Measurements from ENCODE around the gene ZFP36L1. TPM values are rescaled to one million over a fixed set of nuclear protein-coding genes. Genes with fewer than 3 reads are reported as not detected.

The ZFP36L1 gene
- total and polyA plus RNA-seq, 2 of the 13 experiments (the other 11 are each of a cell fraction or from before 2014, with no cell fraction given) = 7.4 to 10.2 TPM

DNA sequence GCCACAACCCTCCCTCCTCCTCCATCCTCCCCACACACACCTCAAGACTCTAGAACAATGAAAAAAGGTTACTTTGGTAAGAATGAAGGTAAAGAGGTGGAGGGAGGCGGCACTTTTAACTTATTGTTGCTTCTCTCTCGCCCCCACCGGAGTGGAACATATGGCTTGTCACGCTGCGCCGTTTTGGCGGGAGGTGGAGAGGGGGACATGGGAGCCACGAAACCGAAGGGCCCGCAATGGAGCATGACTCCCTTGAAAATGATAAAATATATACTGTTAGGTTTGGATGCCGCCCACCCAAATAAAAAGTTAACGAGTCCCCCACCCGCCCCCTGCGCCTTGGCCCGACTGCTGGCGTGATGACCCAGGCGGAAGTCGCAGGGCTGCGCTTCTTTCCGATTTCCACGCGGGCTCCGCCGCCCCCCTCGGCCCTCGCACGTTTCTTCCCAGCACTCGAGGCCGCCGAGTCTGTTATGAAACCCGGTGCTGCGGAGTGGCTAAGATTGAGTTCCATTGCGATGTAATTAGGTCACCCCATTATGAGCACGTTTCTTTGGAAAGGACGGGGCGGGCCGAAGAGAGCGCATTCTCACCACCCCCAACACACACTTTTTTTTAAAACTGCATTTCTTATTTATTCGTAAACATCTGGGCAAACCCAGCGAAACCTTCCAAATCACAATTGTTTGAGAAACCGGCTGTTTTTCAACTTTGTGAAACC is 1.4 kb upstream of the ZFP36L1 start (continued):
- TF ChIP-seq MAFK (conservative IDR thresholded peaks at IDR 0.05 in 1 of 2, IDR thresholded peaks at IDR 0.05 in 1 of 2; ENCODE audit: low read length in 2 of 2) (no peak), STAG1 (CRISPR knock-in tag; IDR thresholded peaks at IDR 0.05) (no peak), ZNF451 (CRISPR knock-in tag; IDR thresholded peaks at IDR 0.05) (no peak), NONO (IDR thresholded peaks at IDR 0.05) (no peak), NONO (CRISPR knock-in tag; conservative IDR thresholded peaks at IDR 0.05) (peak; percentile 23; the same call in 1 of the 2 replicates), AHR (CRISPR knock-in tag; IDR thresholded peaks at IDR 0.05) (0 out of 2 replicates have a peak, but pooled peaks have one; percentile 38), MIXL1 (CRISPR knock-in tag; IDR thresholded peaks at IDR 0.05) (no peak), ZZZ3 (CRISPR knock-in tag; IDR thresholded peaks at IDR 0.05; ENCODE audit: borderline replicate concordance) (no peak), CHD4 (IDR thresholded peaks at IDR 0.05; ENCODE audit: borderline replicate concordance, low read length) (no peak), ZBTB33 (CRISPR knock-in tag; IDR thresholded peaks at IDR 0.05) (no peak), ZNF549 (CRISPR knock-in tag; IDR thresholded peaks at IDR 0.05) (no peak), SIN3A (IDR thresholded peaks at IDR 0.05; ENCODE audit: borderline replicate concordance, low read depth, low read length) (no peak), KLF15 (CRISPR knock-in tag; IDR thresholded peaks at IDR 0.05; ENCODE audit: borderline replicate concordance) (peak; percentile 35; the same call in 1 of the 2 replicates), CBX1 (IDR thresholded peaks at IDR 0.05; ENCODE audit: low read depth) (peak; percentile 32), NFIB (CRISPR knock-in tag; IDR thresholded peaks at IDR 0.05; ENCODE audit: borderline replicate concordance) (no peak), EP300 (IDR thresholded peaks at IDR 0.05; ENCODE audit: low read depth in 2 of 2, low read length in 2 of 2) (peak in 1 of 2 experiments; percentile 20; a peak in 1 of 4 replicates), EP300 (CRISPR knock-in tag; IDR thresholded peaks at IDR 0.05; ENCODE audit: borderline replicate concordance) (peak; percentile 34; the same call in 1 of the 2 replicates), FOXP1 (IDR thresholded peaks at IDR 0.05) (no peak), FOXP1 (CRISPR knock-in tag; IDR thresholded peaks at IDR 0.05) (peak; percentile 45)
- TF ChIP-seq, protein P1, sequence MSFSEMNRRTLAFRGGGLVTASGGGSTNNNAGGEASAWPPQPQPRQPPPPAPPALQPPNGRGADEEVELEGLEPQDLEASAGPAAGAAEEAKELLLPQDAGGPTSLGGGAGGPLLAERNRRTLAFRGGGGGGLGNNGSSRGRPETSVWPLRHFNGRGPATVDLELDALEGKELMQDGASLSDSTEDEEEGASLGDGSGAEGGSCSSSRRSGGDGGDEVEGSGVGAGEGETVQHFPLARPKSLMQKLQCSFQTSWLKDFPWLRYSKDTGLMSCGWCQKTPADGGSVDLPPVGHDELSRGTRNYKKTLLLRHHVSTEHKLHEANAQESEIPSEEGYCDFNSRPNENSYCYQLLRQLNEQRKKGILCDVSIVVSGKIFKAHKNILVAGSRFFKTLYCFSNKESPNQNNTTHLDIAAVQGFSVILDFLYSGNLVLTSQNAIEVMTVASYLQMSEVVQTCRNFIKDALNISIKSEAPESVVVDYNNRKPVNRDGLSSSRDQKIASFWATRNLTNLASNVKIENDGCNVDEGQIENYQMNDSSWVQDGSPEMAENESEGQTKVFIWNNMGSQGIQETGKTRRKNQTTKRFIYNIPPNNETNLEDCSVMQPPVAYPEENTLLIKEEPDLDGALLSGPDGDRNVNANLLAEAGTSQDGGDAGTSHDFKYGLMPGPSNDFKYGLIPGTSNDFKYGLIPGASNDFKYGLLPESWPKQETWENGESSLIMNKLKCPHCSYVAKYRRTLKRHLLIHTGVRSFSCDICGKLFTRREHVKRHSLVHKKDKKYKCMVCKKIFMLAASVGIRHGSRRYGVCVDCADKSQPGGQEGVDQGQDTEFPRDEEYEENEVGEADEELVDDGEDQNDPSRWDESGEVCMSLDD (CRISPR knock-in tag; IDR thresholded peaks at IDR 0.05; ENCODE audit: borderline replicate concordance) = 0 out of 2 replicates have a peak, but pooled peaks have one; percentile 47
- TF ChIP-seq, protein P2, sequence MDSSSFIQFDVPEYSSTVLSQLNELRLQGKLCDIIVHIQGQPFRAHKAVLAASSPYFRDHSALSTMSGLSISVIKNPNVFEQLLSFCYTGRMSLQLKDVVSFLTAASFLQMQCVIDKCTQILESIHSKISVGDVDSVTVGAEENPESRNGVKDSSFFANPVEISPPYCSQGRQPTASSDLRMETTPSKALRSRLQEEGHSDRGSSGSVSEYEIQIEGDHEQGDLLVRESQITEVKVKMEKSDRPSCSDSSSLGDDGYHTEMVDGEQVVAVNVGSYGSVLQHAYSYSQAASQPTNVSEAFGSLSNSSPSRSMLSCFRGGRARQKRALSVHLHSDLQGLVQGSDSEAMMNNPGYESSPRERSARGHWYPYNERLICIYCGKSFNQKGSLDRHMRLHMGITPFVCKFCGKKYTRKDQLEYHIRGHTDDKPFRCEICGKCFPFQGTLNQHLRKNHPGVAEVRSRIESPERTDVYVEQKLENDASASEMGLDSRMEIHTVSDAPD (CRISPR knock-in tag; IDR thresholded peaks at IDR 0.05) = no peak; the same call in 1 of the 2 replicates
- TF ChIP-seq, protein P3, sequence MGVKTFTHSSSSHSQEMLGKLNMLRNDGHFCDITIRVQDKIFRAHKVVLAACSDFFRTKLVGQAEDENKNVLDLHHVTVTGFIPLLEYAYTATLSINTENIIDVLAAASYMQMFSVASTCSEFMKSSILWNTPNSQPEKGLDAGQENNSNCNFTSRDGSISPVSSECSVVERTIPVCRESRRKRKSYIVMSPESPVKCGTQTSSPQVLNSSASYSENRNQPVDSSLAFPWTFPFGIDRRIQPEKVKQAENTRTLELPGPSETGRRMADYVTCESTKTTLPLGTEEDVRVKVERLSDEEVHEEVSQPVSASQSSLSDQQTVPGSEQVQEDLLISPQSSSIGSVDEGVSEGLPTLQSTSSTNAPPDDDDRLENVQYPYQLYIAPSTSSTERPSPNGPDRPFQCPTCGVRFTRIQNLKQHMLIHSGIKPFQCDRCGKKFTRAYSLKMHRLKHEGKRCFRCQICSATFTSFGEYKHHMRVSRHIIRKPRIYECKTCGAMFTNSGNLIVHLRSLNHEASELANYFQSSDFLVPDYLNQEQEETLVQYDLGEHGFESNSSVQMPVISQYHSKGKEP (CRISPR knock-in tag; IDR thresholded peaks at IDR 0.05) = no peak

Measured in HepG2 (cell line).